HG03565 (cell line): ENCODE measurements around the gene SYNJ2.

ENCODE experiments used
- ATAC-seq: cut with Tn5 transposase; IDR thresholded peaks from one replicate; pipeline ENCODE4 v1.9.1; 2021; ENCODE audit warnings: mild to moderate bottlenecking, moderate library complexity; ENCODE audit not compliant: unreplicated experiment

SYNJ2 gene

DNA sequence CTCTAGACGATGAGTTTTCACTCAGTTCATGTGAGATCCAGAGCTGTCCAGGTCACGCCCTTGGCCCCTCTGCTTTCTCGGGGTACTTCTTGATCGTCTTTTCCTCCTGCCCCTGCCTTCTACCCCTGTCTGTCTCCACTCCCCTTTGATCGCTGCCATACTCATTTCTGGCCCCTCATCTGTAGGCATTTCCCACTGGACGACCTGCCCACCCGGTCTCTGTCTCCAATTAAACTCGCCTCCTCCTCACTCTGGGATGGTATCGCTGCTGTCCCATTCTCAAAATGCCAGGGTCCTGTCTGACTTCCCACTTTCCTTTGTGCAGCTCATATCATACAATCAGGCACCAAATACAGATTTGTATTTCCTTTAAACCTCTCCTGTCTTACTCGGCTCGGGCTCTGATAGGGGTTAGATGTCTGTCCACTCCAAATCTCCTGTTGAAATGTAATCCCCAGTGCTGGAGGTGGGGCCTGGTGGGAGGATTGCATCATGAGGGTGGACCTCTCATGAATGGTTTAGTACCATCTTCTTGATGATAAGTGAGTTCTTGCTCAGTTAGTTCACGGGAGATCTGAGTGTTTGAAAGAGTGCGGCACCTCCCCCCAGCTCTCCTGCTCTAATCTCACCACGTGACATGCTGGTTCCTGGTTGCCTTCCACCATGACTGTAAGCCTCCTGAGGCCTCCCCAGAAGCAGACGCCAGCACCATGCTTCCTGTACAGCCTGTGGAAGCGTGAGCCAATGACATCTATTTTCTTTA, 3.5 kb upstream of the SYNJ2 start:
- no peak for ATAC-seq

DNA sequence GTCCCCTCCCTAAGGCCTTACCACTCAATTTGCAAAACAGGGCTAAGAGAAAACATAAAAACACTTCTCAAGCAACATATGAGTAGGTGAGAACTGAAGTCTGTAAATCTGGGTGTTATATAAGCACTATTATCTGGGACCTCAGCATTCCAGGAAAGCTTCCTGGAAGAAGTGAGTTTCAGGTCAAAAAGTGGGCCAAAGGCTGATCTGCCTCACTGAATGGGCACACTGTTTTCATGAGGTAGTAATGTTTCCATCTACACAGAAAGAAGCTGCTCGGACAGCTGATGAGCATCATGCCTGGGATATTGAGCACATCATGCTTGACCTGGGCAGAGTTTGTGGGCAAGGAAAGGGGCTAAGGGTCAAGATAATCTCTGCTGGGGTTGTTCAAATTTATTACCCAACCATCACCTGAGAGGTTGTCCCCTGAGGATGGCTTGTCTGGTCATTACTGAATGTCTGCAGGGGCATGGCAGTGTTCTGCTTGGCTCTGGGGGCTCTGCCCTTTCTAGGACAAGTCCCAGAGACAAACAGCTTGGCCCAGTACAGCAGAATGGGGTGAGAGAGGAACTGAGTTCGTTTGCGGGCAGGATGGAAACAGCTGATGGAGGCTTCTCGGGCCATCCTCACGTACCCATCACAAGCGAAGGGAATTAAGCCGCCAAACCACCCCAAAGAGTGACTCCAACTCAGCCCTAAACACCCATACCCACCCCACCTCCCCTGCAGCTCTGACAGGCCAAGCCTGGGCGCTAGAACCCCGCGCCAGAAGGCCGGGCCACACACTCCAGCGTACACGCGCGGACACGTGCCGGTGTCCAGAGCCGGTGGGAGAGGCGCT, 1.2 kb upstream of the SYNJ2 start:
- ATAC-seq, result no peak

DNA sequence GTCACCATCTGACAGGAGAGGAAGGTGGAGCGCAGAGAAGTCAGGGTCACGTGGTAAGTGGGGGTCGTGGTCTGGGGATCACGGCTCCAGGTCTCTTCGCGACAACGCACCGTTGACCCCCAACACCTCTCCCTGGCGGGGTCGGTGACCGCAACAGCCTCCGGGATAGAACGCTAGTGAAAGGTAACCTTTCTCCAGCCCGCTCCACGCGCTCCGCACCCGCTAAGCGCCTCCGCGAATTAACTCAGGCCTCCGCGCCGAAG, 600 bp upstream of the SYNJ2 start:
- ATAC-seq, result peak; percentile 10

DNA sequence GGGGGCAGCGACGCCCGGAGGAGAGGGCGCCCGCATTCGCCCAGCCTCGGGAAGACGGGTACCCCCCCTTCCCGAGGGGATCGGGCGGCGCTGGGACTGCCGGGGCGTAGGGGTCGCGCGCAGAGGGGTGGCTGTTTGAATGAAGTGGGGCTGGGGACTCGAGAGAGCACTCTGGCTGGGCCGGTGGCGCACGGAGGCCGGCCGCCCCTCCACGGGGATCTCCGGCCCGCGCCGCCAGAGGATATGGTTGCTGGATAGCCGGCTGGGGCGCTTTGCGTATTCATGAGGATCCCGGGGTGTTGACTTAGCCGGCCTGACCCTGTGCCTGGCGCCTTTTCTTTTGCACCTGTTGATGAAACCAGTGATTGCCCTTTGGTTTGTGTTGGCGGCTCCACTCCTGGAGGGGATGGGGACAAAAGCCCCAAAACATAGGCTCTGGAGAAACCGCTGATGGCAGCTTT, 469 bp downstream of the SYNJ2 start:
- no peak for ATAC-seq

DNA sequence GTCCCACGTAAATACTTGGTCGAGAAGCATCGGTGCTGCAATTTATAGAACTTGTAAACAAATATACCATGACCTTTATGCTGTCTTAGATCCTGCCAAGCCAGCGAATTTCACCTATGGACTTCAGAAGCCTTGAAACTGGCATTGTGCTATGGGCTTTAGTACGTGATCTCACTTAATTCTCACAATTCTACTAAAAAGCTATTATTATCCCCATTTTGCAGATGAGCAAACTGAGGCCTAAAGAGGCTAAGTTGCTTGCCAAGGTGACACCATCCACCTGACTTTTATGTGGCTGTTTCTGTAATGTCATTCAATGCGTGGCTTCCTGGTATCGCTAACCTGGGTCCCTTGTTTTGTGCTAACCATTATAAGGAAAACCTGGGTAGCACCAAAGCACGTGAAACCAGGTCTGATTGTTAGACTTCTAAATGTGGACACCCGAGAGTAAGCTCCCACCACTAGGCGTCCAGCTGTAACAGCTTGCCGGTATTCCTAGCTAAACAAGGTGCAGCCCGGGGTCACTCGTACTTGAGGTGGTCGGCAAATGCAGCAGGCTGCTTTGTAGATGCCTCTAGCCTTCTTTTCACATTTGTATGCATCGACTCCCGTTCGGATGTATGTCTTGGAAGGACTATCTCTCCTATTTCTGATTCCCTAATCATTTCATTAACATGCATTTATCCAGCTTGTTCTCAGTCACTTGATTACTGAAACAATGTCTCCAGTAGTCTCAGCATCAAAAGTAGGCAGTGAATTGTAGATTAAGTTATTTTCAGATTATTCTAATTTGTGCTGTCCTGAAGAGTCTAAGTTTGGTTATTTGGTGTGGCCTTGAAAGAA, 1.1 kb downstream of the SYNJ2 start:
- no peak for ATAC-seq

DNA sequence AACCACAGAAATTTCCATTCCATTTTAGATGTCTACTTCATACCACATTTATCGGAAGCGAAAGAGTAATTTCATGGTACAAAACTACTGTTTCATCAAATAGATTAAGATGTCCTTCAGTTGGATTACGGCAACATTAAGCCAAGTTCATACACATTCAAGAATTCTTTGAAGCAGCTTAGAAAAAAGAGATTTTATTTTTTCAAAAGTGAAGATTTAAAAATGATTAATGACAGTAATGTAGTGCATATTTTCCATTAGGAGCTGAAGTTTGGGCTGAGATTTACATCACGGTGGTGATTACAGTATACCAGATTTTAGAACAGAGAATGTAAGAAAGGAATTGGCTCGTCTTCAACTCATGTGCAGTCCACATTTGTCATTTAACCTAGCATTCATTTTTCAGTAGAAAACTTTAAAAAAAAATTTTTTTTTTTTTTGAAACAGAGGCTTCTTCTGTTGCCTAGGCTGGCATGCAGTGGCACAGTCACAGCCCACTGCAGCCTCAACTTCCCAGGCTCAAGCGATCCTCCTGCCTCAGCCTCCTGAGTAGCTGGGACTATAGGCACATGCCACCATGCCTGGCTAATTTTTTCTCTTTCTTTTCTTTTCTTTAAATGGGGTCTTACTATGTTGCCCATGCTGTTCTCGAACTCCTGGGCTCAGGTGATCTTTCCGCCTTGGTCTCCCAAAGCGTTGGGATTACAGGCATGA, 1.9 kb downstream of the SYNJ2 start:
- no peak for ATAC-seq

DNA sequence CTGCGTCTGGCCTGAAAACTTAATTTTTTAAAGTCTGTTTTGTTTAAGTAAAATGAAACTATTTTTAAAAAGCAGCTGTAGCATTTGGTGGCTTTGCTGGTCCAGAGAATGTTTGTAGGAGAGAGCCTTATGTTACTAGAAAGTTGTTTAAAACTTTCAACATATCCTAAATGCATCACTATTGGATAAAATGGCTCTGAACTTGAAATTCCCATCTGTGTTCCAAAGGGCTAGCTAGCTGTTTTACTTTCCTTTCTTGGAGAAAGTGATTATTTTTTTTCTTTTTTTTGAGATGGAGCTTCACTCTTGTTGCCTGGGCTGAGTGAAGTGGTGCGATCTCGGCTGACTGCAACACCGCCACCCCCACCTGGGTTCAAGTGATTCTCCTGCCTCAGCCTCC, 2.5 kb downstream of the SYNJ2 start:
- ATAC-seq, result no peak

DNA sequence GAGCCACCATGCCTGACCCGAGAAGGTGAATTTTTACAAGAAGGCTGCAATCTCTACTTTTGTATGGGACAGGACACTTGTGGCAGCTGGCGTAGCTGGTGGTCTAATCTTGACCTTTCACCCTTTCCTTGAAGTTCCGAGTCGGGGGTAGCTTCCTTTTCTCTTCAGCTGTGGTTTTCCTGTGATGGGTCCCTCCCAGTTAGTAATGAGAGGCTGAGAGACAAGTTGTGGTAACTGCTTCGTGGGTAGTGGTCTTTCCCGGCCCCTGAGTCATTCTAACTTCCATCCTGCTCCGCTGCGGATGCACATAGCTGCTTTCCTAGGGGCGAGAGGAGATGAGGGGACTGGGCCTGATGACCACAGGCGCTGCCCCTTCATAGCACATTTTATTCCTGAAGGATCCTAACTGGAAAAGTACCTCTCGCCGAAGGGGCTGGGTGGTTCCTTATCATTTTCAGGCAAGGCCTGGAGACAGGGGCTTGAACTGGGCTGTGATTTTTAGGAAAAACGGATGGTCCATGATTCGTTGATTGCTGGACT, 3.1 kb downstream of the SYNJ2 start:
- no peak for ATAC-seq

DNA sequence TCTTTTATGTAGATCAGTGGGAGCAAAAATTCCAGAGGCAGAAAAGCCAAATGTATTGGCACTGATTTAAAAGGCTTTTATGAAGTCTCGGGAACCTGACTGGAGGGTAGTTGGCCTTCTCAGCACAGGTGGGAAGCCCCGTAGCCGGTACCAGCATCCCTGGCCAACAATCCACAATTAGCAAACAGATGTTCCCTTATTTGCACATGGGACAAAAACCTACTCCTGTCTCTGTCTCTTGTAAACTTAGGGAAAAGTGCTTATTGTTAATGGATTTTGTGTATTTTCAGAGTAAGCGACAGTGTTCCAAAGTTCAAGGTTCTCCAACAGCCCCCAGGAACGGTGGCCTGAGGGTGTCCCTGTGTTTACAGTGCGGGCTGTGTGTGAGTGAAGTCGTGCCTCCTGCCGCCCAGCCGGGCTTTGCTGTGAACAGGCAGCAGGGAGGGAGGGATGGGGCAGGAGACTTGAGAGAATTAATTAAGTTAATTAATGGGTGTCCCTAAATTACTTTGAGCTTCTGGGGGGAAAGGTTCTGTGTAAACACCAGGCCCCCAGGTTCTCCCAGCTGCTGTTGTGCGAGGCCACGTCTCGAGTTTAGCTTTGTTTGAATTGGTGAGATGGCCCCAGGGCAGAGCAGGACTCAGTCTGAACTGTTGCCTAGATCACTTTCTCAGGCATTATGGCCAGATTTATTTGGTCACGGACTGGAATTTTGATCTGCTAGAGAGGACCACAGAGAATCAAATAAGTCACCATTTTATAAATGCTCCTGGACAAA, 3.9 kb downstream of the SYNJ2 start:
- ATAC-seq, result no peak

DNA sequence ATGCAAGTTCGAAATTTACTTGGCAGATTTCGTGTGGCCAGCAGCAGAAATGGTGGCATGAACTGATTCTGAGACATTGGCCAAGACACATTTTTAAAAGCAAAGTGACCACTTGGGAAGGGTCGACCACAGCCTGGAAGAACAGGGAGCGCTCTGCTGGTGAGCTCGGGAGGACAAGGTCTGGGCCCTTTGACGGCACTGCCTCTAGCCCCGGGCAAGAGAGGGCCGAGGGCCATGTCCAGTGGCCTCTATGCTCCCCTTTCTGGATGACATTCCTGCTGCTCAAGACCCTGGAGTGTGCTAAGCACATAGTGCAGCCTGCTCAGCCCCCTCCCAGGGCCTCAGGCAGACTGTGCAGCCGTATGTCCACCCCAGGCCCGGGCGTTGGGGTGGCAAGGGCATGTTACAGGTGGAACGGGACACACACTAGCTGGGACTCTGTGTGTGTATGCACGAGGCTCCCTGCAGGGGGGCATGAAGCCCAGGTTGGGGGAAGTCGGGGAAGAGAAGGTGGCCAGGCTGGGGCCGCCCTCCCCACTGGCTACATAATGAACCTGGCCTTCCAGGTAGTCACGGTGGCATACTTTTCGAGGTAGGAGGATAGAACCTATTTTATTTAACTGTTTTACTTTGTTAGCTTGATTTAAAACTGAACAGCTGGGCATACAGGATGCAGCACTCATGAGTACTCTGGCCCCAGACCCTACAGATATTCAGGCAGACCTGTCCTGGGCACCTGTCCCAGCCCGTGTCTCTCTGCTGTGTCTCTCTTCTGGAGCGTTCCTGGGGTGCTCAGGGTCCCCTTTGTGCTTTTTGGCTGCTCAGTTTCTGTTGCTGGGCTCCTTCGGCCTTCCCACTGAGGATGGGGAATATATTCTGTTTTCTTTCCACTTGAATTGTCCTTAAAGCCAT, 6.4 kb downstream of the SYNJ2 start:
- ATAC-seq, result no peak

DNA sequence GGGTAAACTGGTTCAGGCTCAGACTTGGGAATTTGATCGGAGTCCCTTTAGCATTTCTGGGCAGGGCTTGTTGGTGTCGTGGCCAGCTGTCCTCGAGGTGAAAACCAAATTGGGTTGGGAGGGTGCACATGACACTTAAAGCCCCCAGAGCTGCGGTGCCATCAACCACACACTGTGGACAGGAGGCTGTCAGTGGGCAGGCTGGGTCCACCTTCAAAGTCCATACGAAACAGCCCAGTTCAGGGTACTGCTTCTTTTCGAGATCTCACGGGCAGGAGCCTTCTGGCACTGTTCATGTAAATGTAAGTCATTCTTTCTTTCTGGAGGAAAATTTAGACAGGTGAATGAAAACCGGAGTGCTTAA, 7.0 kb downstream of the SYNJ2 start:
- no peak for ATAC-seq

DNA sequence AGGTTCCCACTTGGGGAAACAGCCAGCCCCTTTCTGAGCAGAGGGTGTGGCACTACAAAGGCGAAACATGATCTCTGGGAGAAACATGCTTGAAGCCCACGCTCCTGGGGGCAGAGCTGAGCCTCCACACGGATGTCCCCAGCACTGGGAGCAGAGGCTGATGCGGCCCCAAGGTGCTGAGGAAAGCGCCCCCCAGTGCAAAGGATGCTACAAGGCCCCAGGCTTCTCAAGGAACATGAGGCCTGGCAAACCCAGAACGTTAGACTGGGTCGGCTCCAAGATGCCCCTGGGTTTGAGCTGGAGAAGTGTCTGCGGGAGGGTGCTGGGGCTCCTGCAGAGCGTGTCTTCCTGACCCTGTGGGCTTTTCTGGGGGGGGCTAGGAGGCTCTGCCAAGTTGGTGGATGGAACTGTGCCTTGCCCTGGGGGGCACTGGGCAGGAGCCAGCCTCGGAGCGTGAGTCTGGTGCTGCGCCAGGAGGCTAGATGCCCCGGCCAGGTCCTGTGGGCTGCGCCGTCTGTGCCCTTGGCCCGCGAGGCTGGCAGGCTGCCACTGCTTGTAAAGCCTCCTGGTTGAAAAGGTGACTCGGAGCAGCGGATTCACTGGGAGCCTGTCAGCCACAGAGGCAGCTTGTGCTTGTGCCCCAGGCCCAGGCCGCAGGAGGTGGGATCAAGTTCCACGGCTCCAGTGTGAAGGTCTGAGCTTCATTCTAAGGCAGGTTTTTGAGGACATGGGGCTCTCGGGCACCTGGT, 8.1 kb downstream of the SYNJ2 start:
- ATAC-seq, result no peak

DNA sequence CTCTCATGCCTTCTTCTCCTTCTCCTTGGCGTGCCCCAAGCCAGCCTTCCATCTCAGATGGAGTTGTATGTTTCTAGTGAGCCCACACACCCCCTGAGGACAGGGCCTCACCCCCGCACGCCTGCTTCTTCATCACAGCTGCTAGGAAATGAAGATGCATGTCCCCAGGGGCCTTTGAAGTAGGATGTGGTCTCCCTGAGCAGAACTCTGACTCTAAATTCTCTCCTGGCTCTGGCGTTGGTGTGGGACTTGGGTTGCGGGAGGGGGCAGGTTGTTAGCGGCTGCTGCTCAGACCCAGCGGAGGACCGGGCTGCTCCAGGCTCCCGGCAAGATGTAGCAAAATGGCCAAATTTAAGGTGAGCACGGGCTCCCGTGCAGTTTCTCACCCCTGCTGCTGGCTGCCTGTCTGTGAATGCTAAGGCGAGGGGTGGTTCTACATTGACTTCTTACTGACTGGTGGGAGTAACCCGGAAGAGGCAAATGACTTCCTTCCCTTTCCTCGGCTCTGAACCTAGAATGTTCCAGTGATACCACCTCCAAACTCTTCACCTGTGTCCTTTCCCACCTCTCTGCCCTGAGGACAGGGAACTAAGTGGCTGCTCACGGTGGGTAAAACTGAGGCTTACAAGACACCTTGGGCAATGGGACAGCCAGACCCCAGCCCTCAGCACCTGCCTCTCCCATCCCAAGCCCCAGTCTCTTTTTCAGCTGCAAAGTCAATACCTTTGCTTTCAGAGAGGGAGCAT, 8.8 kb downstream of the SYNJ2 start:
- peak; percentile 49 for ATAC-seq

DNA sequence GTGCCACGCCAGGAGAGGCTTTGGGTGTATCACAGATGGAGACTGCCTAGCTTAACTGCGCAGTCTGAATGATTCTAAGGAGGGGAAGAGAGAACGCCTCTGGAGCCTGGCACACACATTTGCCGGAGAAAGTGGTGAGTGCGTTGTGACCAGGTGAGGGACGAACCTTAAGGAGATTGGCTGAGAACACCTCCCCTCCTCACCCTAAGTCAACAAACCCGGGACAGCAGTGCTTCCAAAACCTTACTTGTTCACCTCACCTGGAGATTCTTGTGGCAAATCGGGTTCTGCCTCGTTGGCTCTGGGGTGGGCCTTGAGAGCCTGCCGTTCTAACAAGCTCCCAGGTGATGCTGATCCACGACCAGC, 9.4 kb downstream of the SYNJ2 start:
- no peak for ATAC-seq

DNA sequence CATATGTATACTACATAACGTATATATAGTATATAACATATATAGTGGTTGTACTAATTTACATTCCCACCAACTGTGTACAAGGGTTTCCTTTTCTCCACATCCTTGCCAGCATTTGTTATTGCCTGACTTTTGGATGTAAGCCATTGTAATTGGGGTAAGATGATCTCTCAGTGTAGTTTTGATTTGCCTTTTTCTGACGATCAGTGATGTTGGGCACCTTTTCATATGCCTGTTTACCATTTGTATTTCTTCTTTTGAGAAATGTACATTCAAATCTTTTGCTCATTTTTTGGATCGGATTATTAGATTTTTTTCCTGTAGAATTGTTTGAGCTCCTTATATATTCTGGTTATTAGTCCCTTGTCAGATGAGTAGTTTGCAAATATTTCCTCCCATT, 11.4 kb downstream of the SYNJ2 start:
- ATAC-seq, result no peak

DNA sequence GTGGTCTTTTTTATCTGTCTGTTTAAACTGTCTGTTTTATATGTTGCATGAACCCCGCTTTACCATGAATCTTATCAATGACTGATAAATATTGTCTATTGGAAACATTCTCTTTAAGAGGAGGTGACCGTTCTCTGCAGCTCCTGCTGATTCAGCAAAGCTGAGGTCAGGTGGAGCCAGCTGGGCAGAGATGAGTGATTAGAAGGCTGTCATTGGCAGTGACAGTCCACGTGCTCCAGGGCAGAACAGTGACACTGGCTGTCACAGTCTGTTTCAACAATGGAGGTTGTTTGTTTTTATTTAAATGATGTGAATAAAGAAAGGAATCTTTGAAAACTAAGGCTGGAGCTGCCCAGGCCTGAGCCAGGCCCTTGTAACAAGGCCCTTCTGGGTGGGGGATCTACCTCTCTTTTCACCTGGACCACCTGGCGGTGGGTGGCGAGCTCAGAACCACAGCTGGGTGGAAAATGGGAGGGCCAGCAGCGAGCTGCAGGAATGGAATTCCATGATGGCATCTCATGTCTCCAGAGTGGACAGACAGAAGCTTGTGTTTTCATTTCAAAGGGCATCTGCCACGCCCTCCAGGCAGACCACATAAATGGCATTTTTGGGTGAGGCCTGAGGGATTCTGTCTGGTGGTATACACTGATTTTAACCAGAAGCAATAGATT, 12.6 kb downstream of the SYNJ2 start:
- ATAC-seq, result no peak

DNA sequence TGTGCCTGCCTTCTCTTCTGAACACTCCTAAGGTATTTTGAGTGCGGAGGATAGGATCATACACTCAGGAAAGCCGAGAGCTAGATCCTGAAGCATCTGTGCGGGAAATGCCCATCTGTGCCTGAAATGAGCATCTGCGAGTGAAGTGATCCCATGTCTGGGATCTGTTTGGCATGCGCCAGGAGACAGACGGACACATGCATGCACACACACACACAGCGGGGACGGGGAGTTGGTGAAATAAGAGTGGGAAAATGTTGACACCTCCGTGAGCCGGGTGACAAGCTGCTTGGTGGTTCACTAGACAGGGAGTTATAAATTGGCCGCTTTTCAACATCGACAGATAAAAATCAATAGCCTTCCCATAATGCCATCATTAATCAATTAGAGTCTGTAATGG, 13.8 kb downstream of the SYNJ2 start:
- ATAC-seq, result no peak
